Activated naive CD4-positive, alpha-beta T cell treated with anti-CD3 and anti-CD28 coated beads, Interleukin-2, amount 50 U/mL, for 72 hours (primary cell): ENCODE results near the gene TBCC. TPM values are rescaled to one million over a fixed set of nuclear protein-coding genes. Genes with fewer than 3 reads are reported as not detected.
"Not testable (repeated sequence)": the region's sequence is repeated elsewhere in the genome, so short reads cannot be mapped to it uniquely, and the experiment has no call there.

ENCODE experiments used
- ATAC-seq, 2 donors: fragments of 150-1000 bp; cut with Tn5 transposase; 2 replicates each; pipeline ENCODE4 v1.10.0; 2021; ENCODE audit warnings: mild to moderate bottlenecking in 2 of 2, moderate library complexity in 2 of 2
- DNase-seq, 2 donors: peaks; one replicate each; pipeline ENCODE4 v3.0.0; 2021 to 2022; ENCODE audit warnings: low spot score in 2 of 2
- H3K27ac Mint-ChIP-seq, 2 donors: one replicate each; pipeline ENCODE4 v1.8.0; 2022; ENCODE audit warnings: mild to moderate bottlenecking in 2 of 2, mixed read lengths in 2 of 2
- H3K36me3 Mint-ChIP-seq, 2 donors: one replicate each; pipeline ENCODE4 v1.8.0; 2022; ENCODE audit warnings: mixed read lengths in 2 of 2
- H3K9me3 Mint-ChIP-seq, 2 donors: one replicate each; pipeline ENCODE4 v1.8.0; 2022; ENCODE audit warnings: mixed read lengths in 2 of 2
- total RNA-seq, 2 donors: library from RNA; stranded (reverse); gene quantifications; one replicate each; pipeline ENCODE4 v1.2.3, GENCODE V29; 2022

TBCC gene
- total RNA-seq, 2 donors from 2014 or later: 14.2 to 19.5 TPM

DNA sequence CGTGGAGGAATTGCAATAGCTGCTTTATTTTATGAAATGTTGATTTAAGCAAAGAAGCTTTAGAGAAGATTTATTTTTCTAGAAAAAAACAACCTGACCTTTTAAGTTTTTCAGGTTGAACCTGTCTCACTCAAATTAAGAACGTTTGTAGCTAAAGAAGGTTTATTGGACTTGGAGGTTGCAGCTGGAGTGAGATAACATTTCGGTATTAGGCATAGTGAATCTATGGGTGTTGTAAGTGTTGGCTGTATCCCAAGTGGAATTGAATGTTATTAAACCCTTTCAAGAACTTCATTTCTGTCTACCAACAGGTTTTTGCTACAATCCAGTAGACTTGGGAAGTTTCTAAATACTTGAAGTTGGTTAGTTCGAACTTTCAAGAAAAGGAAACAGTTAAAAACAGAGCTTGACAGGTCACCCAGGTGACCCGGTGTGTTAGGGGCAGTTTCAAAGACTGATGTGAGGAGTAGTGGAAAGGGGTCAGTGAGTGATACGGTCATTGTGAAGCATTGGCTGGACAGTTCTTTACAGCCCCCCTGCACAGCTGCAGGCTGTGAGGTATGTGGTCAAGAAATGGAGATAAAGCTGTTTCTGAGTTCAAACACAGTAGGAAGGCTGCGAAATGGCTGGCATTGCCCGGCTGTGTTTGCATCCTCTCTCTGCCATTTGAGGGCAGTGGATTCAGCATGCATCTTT, 2.4 kb upstream of the TBCC start:
- no peak for DNase-seq
- no peaks in the 10 kb centered on the region for H3K9me3 Mint-ChIP-seq
- H3K36me3 Mint-ChIP-seq: peaks cover 22 to 30% of the 10 kb centered on the region in 2 donors
- no peak overlapping the region for H3K27ac Mint-ChIP-seq
- no peak for ATAC-seq

- ATAC-seq (peak; percentile 60 to 76), DNase-seq (peak; percentile 79 to 82)
- peak overlapping the region; percentile 90 to 97 for H3K27ac Mint-ChIP-seq
- H3K36me3 Mint-ChIP-seq: peaks cover 26% of the 10 kb centered on the region in 2 donors
- H3K9me3 Mint-ChIP-seq: peaks cover 0 to 7% of the 10 kb centered on the region in 2 donors
Measured at GRCh38 chr6:42746463-42747391, 824 bp upstream of the TBCC start.

GRCh38 chr6:42745083-42745639, 742 bp downstream of the TBCC start:
- Mint-ChIP-seq H3K36me3 (peaks cover 26% of the 10 kb centered on the region in 2 donors), H3K9me3 (peaks cover 0 to 7% of the 10 kb centered on the region in 2 donors), H3K27ac (peak overlapping the region in 1 of 2 donors; percentile 90)
- peak; percentile 10 to 67 for DNase-seq
- peak in 1 of 2 donors; percentile 25 for ATAC-seq

DNA sequence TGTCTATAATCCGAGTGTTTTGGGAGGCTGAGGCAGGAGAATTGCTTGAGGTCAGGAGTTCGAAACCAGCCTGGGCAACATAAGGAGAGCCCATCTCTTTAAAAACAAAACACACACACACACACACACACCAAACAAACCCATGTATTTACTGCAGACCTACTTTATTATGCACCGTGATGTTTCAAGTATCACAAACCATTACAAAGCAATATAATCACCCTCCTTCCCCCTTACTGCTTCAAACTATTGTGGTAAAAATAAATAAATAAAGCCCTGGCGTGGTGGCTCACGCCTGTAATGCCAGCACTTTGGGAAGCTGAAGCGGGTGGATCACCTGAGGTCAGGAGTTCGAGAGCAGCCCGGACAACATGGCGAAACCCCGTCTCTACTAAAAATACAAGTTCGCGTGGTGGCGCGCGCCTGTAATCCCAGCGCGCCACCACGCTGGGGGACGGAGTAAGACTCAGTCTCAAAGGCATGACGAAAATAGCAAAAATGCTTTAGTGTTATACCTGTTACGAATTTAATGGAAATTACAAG, 1.5 kb downstream of the TBCC start:
- ATAC-seq: no peak
- peaks cover 0 to 7% of the 10 kb centered on the region in 2 donors for H3K9me3 Mint-ChIP-seq
- peaks cover 26% of the 10 kb centered on the region in 2 donors for H3K36me3 Mint-ChIP-seq
- DNase-seq: no peak
- H3K27ac Mint-ChIP-seq: peak overlapping the region in 1 of 2 donors; percentile 90

DNA sequence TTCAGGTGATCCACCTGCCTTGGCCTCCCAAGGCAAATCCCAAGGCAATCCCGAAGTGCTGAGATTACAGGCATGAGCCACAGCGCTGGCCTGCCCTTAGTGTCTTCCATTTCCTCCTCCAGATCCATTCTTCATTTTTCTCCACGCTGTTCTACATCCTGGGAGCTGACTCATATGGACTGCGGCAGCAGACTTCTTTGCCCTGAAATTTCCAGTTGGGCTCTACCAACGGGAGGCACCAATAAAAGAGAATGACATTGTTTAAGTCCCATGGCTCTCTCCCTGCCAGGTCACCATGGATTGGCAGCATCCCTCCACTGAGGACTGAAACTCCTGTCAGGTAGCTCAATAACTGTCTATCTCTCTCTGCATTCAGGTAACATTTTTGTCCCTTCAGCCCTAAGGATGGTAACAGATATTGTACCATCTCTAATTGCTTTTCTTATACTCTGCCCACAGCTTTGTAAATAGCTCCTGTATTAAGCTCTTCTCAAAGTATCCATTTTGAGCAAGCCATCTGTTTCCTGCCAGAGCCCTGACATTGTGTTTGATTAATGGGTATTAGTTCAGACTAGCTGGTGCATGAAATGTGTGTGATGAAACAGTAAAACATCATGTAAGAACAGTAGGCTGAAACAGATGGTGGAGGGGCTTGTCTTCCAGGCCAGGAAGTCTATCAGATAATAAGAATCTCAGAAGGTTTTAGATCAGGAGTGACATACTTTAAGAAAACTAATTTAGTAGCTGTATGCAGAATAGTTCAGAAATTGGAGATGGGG, 3.6 kb downstream of the TBCC start:
- Mint-ChIP-seq H3K27ac (no peak overlapping the region), H3K36me3 (peaks cover 16 to 23% of the 10 kb centered on the region in 2 donors), H3K9me3 (peaks cover 0 to 7% of the 10 kb centered on the region in 2 donors)
- no peak for ATAC-seq
- no peak for DNase-seq

DNA sequence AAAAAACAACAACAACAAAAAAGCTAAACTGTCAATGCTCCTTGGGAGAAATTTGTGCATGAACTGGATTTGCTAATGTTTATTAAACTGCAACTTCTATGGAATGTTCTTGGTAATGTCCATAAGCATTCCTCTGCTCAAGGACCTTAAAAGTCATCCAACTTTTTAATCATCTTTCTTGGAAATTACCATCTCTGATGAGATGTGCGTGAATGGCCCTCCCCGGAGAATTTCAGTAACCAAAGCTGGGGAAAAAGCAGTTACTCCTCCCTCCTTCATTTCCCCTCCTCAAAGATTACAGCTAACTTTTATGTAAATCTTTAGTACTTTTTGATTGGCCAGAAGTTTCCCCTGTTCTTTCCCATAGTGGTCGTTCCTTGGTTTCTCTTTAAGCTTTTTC, 5.2 kb downstream of the TBCC start:
- DNase-seq (no peak), ATAC-seq (no peak)
- Mint-ChIP-seq H3K9me3 (peaks cover 0 to 7% of the 10 kb centered on the region in 2 donors), H3K27ac (no peak overlapping the region), H3K36me3 (peaks cover 11 to 17% of the 10 kb centered on the region in 2 donors)

DNA sequence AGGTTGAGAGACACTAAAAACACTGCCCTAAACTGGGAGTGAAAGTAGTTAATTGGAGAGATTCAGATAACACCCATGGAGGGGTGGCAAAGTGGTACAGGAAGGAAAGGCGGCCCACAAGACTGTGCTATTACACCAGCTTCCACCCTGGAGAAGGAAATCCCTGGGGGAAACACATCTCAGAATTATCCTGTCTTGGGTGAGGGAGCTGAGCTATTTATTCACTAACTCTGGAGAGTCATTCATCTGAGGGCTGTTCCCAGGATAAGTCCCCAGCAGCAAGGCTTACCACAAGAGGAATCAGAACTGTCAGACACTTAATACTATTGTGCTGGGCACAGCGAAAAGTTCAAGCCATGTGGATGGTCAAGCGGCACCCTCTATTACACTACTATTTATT, 9.9 kb downstream of the TBCC start:
- no peaks in the 10 kb centered on the region for H3K36me3 Mint-ChIP-seq
- ATAC-seq (no peak), DNase-seq (no peak)
- H3K9me3 Mint-ChIP-seq: no peaks in the 10 kb centered on the region
- H3K27ac Mint-ChIP-seq: no peak overlapping the region

GRCh38 chr6:42733867-42734481, 11.9 kb downstream of the TBCC start:
- ATAC-seq, DNase-seq, H3K9me3 Mint-ChIP-seq, H3K27ac Mint-ChIP-seq, H3K36me3 Mint-ChIP-seq: not testable (repeated sequence)

- DNase-seq (no peak), ATAC-seq (no peak)
- Mint-ChIP-seq H3K27ac (peak overlapping the region in 1 of 2 donors; percentile 6), H3K9me3 (no peaks in the 10 kb centered on the region), H3K36me3 (no peaks in the 10 kb centered on the region)
Measured at GRCh38 chr6:42729731-42730130, 16.2 kb downstream of the TBCC start.

GRCh38 chr6:42727627-42728026, 18.3 kb downstream of the TBCC start:
- no peaks in the 10 kb centered on the region for H3K9me3 Mint-ChIP-seq
- peak overlapping the region in 1 of 2 donors; percentile 96 for H3K27ac Mint-ChIP-seq
- ATAC-seq (no peak), DNase-seq (no peak)
- H3K36me3 Mint-ChIP-seq: no peaks in the 10 kb centered on the region

DNA sequence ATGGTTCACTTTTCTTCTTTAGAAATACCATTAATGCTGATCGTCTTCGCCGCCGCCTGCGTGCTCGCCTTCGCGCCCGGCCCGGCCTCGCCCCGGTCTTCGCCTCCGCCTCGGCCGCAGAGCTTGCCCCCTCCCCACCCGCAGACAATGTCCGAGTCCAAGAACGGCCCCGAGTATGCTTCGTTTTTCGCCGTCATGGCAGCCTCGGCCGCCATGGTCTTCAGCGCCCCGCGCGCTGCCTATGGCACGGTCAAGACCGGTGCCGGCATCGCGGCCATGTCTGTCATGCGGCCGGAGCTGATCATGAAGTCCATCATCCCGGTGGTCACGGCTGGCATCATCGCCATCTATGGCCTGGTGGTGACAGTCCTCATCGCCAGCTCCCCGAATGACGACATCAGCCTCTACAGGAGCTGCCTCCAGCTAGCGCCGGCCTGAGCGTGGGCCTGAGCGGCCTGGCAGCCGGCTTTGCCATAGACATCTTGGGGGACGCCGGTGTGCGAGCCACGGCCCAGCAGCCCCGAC, 18.8 kb downstream of the TBCC start:
- ATAC-seq (peak; percentile 24 to 27), DNase-seq (peak in 1 of 2 donors; percentile 58)
- no peaks in the 10 kb centered on the region for H3K9me3 Mint-ChIP-seq
- H3K27ac Mint-ChIP-seq: peak overlapping the region; percentile 95 to 96
- H3K36me3 Mint-ChIP-seq: no peaks in the 10 kb centered on the region

DNA sequence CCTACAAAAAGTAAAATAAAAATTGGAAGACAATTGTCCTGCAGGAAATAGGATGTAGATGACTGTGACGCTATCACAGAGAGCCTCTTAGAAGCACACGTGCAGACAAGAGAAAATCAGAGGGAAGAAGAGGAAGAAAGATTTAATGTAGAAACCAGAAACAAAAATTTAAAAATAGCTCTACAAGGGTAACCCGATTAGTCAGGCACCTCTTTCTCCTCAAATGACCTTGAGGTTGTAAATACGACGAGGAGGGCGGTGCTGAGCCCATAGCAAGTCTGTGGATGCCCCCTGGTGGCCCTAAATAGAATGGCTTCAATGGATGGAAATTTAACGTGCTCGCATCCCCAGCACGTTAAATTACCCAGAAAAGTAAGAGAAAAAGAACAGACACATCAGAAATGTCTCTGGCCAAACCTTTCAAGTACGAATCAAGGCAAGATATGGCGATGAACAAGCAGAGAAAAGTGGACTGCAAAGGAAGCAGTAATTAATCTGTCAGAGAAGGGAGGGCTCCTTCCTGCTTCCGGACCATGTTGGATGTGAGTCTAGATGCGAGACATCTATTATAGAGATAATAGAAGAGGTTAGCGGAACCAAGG, 19.3 kb downstream of the TBCC start:
- no peaks in the 10 kb centered on the region for H3K36me3 Mint-ChIP-seq
- ATAC-seq (peak; percentile 97 to 98), DNase-seq (peak; percentile 52 to 61)
- no peaks in the 10 kb centered on the region for H3K9me3 Mint-ChIP-seq
- peak overlapping the region; percentile 96 for H3K27ac Mint-ChIP-seq

- no peaks in the 10 kb centered on the region for H3K9me3 Mint-ChIP-seq
- ATAC-seq: peak in 1 of 2 donors; percentile 6
- H3K36me3 Mint-ChIP-seq: no peaks in the 10 kb centered on the region
- DNase-seq: no peak
- H3K27ac Mint-ChIP-seq: peak overlapping the region; percentile 96
Measured at GRCh38 chr6:42726026-42726425, 19.9 kb downstream of the TBCC start.

DNA sequence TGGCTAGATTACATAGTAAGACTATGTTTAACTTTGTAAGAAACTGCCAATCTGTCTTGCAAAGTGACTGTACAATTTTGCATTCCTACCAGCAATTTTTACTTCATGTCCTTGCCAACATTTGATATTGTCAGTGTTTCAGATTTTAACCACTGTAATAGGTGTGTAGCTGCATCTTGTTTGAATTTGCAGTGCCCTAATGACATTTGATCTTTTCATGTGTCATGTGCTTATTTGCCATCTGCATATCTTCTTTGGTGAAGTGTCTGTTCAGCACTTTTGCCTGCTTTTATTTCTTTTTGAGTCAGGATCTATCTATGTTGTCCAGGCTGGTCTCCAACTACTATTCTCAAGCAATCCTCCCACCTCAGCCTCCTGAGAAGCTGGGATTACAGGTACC, 21.1 kb downstream of the TBCC start:
- Mint-ChIP-seq H3K9me3 (no peaks in the 10 kb centered on the region), H3K27ac (no peak overlapping the region), H3K36me3 (no peaks in the 10 kb centered on the region)
- ATAC-seq (no peak), DNase-seq (no peak)

DNA sequence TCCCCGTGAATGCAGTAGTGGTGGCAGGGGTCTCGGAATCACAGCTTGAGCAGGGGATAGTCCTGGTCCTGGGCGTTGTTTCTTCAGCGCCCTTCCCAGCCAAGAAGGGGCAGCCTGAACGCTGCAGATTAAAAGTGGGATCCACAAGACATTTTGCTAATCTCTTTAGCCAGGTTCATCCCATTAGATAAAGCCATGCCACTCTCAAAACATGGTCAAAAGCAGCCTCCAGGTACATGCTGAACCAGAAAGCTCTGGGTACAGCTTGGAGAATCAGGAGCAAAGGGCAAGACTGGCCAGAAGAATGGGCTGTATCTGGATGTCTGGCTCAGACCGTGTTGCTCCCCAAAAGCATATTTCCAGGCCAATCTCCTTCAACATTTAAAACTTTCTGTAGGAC, 23.4 kb downstream of the TBCC start, which contains the start of gene PRPH2:
TSS of gene PRPH2 (minus strand) at position 101 of the 400 bp plus-strand sequence. CDS start 263 bp downstream, outside the sequence.
- no peaks in the 10 kb centered on the region for H3K9me3 Mint-ChIP-seq
- ATAC-seq: no peak
- DNase-seq: no peak
- H3K27ac Mint-ChIP-seq: no peak within 1 kb of the TSS
- no peaks in the 10 kb centered on the region for H3K36me3 Mint-ChIP-seq
